A549 (cell line): ENCODE data around the gene PLEKHH1.
"Not testable (repeated sequence)": the region's sequence is repeated elsewhere in the genome, so short reads cannot be mapped to it uniquely, and the experiment has no call there.

Source experiments
- BHLHE40 ChIP-seq: IDR thresholded peaks from 2 replicates; pipeline ENCODE4 v1.6.1; 2012; ENCODE audit warnings: low read depth, low read length, inconsistent platforms
- CBX8 ChIP-seq: fragments of 200-600 bp; sonication (generic); IDR thresholded peaks from 2 replicates; pipeline ENCODE4 v1.6.1; 2016
- CEBPB ChIP-seq, 2 experiments: fragments of >200 bp in 1 of 2; sonication (Bioruptor Twin) in 1 of 2; formaldehyde crosslinking in 1 of 2; IDR thresholded peaks; 2 replicates each; pipeline ENCODE4 v1.6.1; 2012 to 2016
- CTCF ChIP-seq: fragments of >200 bp; sonication (Bioruptor Twin); formaldehyde crosslinking; IDR thresholded peaks from 3 replicates; pipeline ENCODE4 v1.5.1; 2016
- ESRRA ChIP-seq: fragments of 150-350 bp; IDR thresholded peaks from 2 replicates; pipeline ENCODE4 v1.6.1; 2014; ENCODE audit warnings: mild to moderate bottlenecking, low read length, borderline replicate concordance
- HDAC2 ChIP-seq: fragments of 200-600 bp; sonication (generic); IDR thresholded peaks from 2 replicates; pipeline ENCODE4 v1.6.1; 2016
- JUN ChIP-seq, 2 experiments: fragments of >200 bp; sonication (Bioruptor Twin); formaldehyde crosslinking; IDR thresholded peaks; 2 replicates in 1 of 2; 3 replicates in 1 of 2; pipeline ENCODE4 v1.6.1; 2016 to 2017
- MAFK ChIP-seq: fragments of 450-650 bp; IDR thresholded peaks from 2 replicates; pipeline ENCODE4 v1.6.1; 2014; ENCODE audit not compliant: partially characterized antibody
- MYC ChIP-seq: IDR thresholded peaks from 2 replicates; pipeline ENCODE4 v1.6.1; 2012; ENCODE audit warnings: mild to moderate bottlenecking, inconsistent platforms, low read length, improper control_type of control experiment, borderline replicate concordance
- PHF8 ChIP-seq: fragments of 200-600 bp; sonication (generic); IDR thresholded peaks from 2 replicates; pipeline ENCODE4 v1.6.1; 2016; ENCODE audit warnings: low read depth, mild to moderate bottlenecking, antibody characterized with exemption, moderate library complexity, borderline replicate concordance
- POLR2AphosphoS2 ChIP-seq: conservative IDR thresholded peaks from 2 replicates; pipeline ENCODE4 v1.6.1; 2012; ENCODE audit warnings: low read length, improper control_type of control experiment, inconsistent platforms
- RFX5 ChIP-seq: fragments of 450-650 bp; IDR thresholded peaks from 2 replicates; pipeline ENCODE4 v1.7.1; 2014; ENCODE audit warnings: antibody characterized with exemption, mild to moderate bottlenecking, moderate library complexity

GRCh38 chr14:67593650-67594049 is 60.6 kb downstream of the PLEKHH1 start:
- not testable (repeated sequence) for TF ChIP-seq CTCF; MYC; PHF8; BHLHE40; POLR2AphosphoS2; ESRRA; JUN (IDR thresholded peaks at IDR 0.05); RFX5; CEBPB (IDR thresholded peaks at IDR 0.05); HDAC2; CBX8; MAFK
